ENCODE data around the gene CTSA.

The CTSA gene

GRCh38 chr20:45909817-45910669, 18.9 kb downstream of the CTSA start:
- no peak for TF ChIP-seq CTCF (IDR thresholded peaks at IDR 0.05; ENCODE audit: control insufficient read depth, insufficient read depth, low read depth, low read length, missing control alignments)
- H3K4me3 ChIP-seq (ENCODE audit: control insufficient read depth, low read depth, low read length): no peak overlapping the region
- no peak for DNase-seq (ENCODE audit: low read depth)

- no peak for TF ChIP-seq CTCF (IDR thresholded peaks at IDR 0.05; ENCODE audit: control insufficient read depth, insufficient read depth, low read depth, low read length, missing control alignments)
- peak; percentile 95 for DNase-seq (ENCODE audit: low read depth)
- peak overlapping the region; percentile 48 for H3K4me3 ChIP-seq (ENCODE audit: control insufficient read depth, low read depth, low read length)
Measured at GRCh38 chr20:45910670-45911485, 19.7 kb downstream of the CTSA start.

DNA sequence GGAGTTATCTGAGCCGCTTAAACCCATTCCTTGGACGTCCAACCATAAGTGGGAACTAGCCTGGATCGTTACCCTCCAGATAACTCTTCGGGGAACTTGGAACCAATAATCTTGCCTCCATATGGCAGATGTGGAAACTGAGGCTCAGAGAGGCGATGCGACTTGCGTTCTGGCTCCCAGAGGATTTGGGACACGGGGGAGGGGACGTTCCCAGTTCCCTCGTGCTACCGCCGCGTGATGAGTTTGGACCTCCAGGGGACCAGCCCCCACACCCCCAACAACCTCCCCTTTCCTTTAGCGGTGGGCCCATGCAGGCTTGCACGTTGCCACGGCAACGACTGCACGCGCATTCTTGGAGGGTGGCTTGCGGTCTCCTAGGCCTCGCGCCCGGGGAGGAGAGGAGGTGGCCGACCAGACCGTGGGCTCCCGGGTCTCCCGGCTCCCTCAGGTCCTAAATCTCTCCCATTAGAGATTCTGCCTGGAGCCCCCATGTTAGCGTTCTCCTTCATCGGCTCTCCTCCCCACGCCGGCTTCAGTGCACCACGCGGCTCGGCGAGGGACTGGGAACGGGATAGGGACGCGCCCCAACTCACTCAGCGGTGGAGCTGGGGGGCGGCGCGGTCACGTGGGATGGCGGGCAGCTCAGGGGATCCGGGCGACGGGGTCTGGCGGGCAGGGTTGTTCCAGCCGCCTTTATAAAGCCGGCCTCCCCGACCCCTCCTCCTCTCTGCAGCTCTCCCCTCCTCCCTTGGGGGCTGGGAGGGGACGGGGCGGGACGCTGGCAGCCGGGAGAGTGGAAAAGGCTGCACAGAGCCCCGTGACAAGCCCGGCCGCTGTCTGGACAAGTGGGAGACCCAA, 20.6 kb downstream of the CTSA start, which contains the start of gene PLTP:
Gene PLTP, minus strand, starts transcription at position 670 of the 858 bp plus-strand sequence. CDS start 703 bp downstream, outside the sequence.
- DNase-seq (ENCODE audit: low read depth): no peak
- TF ChIP-seq CTCF (IDR thresholded peaks at IDR 0.05; ENCODE audit: control insufficient read depth, insufficient read depth, low read depth, low read length, missing control alignments): no peak
- peak within 1 kb of the TSS; percentile 48 for H3K4me3 ChIP-seq (ENCODE audit: control insufficient read depth, low read depth, low read length)

- no peak for TF ChIP-seq CTCF (IDR thresholded peaks at IDR 0.05; ENCODE audit: control insufficient read depth, insufficient read depth, low read depth, low read length, missing control alignments)
- no peak for DNase-seq (ENCODE audit: low read depth)
- peak overlapping the region; percentile 48 for H3K4me3 ChIP-seq (ENCODE audit: control insufficient read depth, low read depth, low read length)
Measured at GRCh38 chr20:45912344-45912682, 21.2 kb downstream of the CTSA start.

DNA sequence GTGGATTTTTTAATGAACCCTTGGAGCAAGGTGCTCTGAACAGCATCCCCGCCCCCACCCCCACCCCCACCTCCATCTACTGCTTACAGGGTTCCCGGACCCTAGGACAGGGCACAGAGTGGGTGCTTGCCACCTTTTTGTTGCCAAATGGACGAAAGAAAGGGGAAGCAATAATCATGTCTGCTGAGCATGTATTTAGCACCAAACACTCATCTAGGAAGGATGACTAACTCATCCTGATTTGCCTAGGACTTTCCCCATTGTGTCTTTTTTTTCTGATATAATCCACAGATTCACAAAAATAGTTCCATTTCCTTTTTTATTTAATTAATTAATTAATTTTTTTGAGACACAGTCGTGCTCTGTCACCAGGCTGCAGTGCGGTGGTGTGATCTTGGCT, 22.0 kb downstream of the CTSA start:
- no peak for TF ChIP-seq CTCF (IDR thresholded peaks at IDR 0.05; ENCODE audit: control insufficient read depth, insufficient read depth, low read depth, low read length, missing control alignments)
- H3K4me3 ChIP-seq (ENCODE audit: control insufficient read depth, low read depth, low read length): no peak overlapping the region
- DNase-seq (ENCODE audit: low read depth): no peak

GRCh38 chr20:45917790-45918141, 26.6 kb downstream of the CTSA start:
- DNase-seq (ENCODE audit: low read depth): no peak
- TF ChIP-seq CTCF (IDR thresholded peaks at IDR 0.05; ENCODE audit: control insufficient read depth, insufficient read depth, low read depth, low read length, missing control alignments): no peak
- no peak overlapping the region for H3K4me3 ChIP-seq (ENCODE audit: control insufficient read depth, low read depth, low read length)
